Neural progenitor cell (in vitro differentiated cells): ENCODE measurements around the gene PLPP6. TPM values are rescaled to one million over a fixed set of nuclear protein-coding genes. Genes with fewer than 3 reads are reported as not detected.

Experiments used
- DNase-seq: peaks from one replicate; pipeline ENCODE4 v3.0.0-alpha.2; 2016; ENCODE audit warnings: low spot score
- H2AFZ ChIP-seq: fragments of 200-600 bp; sonication (generic); replicated peaks from 2 replicates; pipeline ENCODE4 v1.6.1; 2016; ENCODE audit warnings: antibody characterized with exemption
- H3F3A ChIP-seq: fragments of 200-600 bp; sonication (generic); 2 replicates; pipeline ENCODE4 v1.6.1; 2016; ENCODE audit warnings: antibody characterized with exemption, low read depth
- H3K27ac ChIP-seq: fragments of 200-600 bp; sonication (generic); 2 replicates; pipeline ENCODE4 v1.5.1; 2016; ENCODE audit warnings: mild to moderate bottlenecking
- H3K27me3 ChIP-seq: fragments of 200-600 bp; sonication (generic); 2 replicates; pipeline ENCODE4 v1.6.1; 2016; ENCODE audit warnings: mild to moderate bottlenecking, moderate library complexity
- H3K36me3 ChIP-seq: fragments of 200-600 bp; sonication (generic); 2 replicates; pipeline ENCODE4 v1.5.1; 2016
- H3K4me1 ChIP-seq: fragments of 200-600 bp; sonication (generic); 2 replicates; pipeline ENCODE4 v1.6.1; 2016; ENCODE audit warnings: mixed run types
- H3K4me2 ChIP-seq: fragments of 200-600 bp; sonication (generic); 2 replicates; pipeline ENCODE4 v1.6.1; 2016
- H3K4me3 ChIP-seq: fragments of 200-600 bp; sonication (generic); 2 replicates; pipeline ENCODE4 v1.5.1; 2016
- H3K79me2 ChIP-seq: fragments of 200-600 bp; sonication (generic); 2 replicates; pipeline ENCODE4 v1.6.1; 2016; ENCODE audit warnings: low read depth
- H3K9ac ChIP-seq: fragments of 200-600 bp; sonication (generic); 2 replicates; pipeline ENCODE4 v1.6.1; 2016
- H3K9me3 ChIP-seq: fragments of 200-600 bp; sonication (generic); 2 replicates; pipeline ENCODE4 v1.5.1; 2016; ENCODE audit warnings: low read depth
- H4K20me1 ChIP-seq: fragments of 200-600 bp; sonication (generic); 2 replicates; pipeline ENCODE4 v1.6.1; 2016; ENCODE audit warnings: low read depth
- H3K27ac Mint-ChIP-seq: 3 replicates; pipeline ENCODE4 v1.8.0; 2021; ENCODE audit warnings: mixed read lengths
- H3K27me3 Mint-ChIP-seq: 2 replicates; pipeline ENCODE4 v1.8.0; 2022; ENCODE audit warnings: low read depth, mild to moderate bottlenecking, inconsistent platforms, moderate library complexity, mixed read lengths; ENCODE audit not compliant: insufficient read depth
- H3K36me3 Mint-ChIP-seq: 3 replicates; pipeline ENCODE4 v1.8.0; 2021; ENCODE audit warnings: mixed read lengths
- H3K4me1 Mint-ChIP-seq: 3 replicates; pipeline ENCODE4 v1.8.0; 2021; ENCODE audit warnings: mixed read lengths
- H3K4me3 Mint-ChIP-seq: 3 replicates; pipeline ENCODE4 v1.8.0; 2021; ENCODE audit warnings: mild to moderate bottlenecking, moderate library complexity, mixed read lengths
- H3K9me3 Mint-ChIP-seq: 3 replicates; pipeline ENCODE4 v1.8.0; 2020; ENCODE audit warnings: mixed read lengths
- CTCF ChIP-seq: fragments of 200-600 bp; sonication (generic); IDR thresholded peaks from 2 replicates; pipeline ENCODE4 v1.5.1; 2017; ENCODE audit warnings: antibody characterized with exemption, mild to moderate bottlenecking
- EZH2 ChIP-seq: fragments of 200-600 bp; sonication (generic); IDR thresholded peaks from 2 replicates; pipeline ENCODE4 v1.6.1; 2017; ENCODE audit warnings: antibody characterized with exemption, mild to moderate bottlenecking, moderate library complexity
- EZH2phosphoT487 ChIP-seq: fragments of 200-600 bp; sonication (generic); IDR thresholded peaks from 2 replicates; pipeline ENCODE4 v1.6.1; 2017; ENCODE audit warnings: antibody characterized with exemption
- total RNA-seq: library from RNA; depleted of rRNA; stranded (reverse); fragments of >200 nt; gene quantifications from 2 replicates; pipeline ENCODE4 v1.2.3, GENCODE V29; 2015; ENCODE audit warnings: low replicate concordance

Gene PLPP6
- total RNA-seq, 1 donor from 2014 or later, result 11.1 TPM

- Histone ChIP-seq H3F3A (peaks cover 19% of the 10 kb centered on the region), H3K27me3 (no peaks in the 10 kb centered on the region), H3K36me3 (no peaks in the 10 kb centered on the region), H3K4me1 (peaks cover 7% of the 10 kb centered on the region), H3K4me3 (peak overlapping the region; percentile 80), H3K79me2 (peaks cover 42% of the 10 kb centered on the region), H3K4me2 (peak overlapping the region; percentile 94), H3K9ac (peak overlapping the region; percentile 58), H3K27ac (no peak overlapping the region), H4K20me1 (peaks cover 7% of the 10 kb centered on the region), H3K9me3 (no peaks in the 10 kb centered on the region), H2AFZ (no peak overlapping the region)
- Mint-ChIP-seq H3K27me3 (no peaks in the 10 kb centered on the region), H3K4me3 (no peak overlapping the region), H3K9me3 (no peaks in the 10 kb centered on the region), H3K27ac (no peak overlapping the region), H3K36me3 (peaks cover 7% of the 10 kb centered on the region), H3K4me1 (no peaks in the 10 kb centered on the region)
- no peak for DNase-seq
- TF ChIP-seq EZH2 (no peak), EZH2phosphoT487 (no peak), CTCF (no peak)
These were observed 18.7 kb downstream of the PLPP6 start for GRCh38 chr9:4680750-4681149.

- DNase-seq, result no peak
- Histone ChIP-seq H3F3A (peaks cover 8% of the 10 kb centered on the region), H3K4me1 (peaks cover 7% of the 10 kb centered on the region), H3K27ac (no peak overlapping the region), H4K20me1 (peaks cover 7% of the 10 kb centered on the region), H2AFZ (no peak overlapping the region), H3K27me3 (no peaks in the 10 kb centered on the region), H3K4me3 (no peak overlapping the region), H3K36me3 (no peaks in the 10 kb centered on the region), H3K79me2 (peaks cover 42% of the 10 kb centered on the region), H3K9ac (no peak overlapping the region), H3K4me2 (no peak overlapping the region), H3K9me3 (no peaks in the 10 kb centered on the region)
- TF ChIP-seq EZH2phosphoT487 (no peak), EZH2 (no peak), CTCF (no peak)
- H3K4me3 Mint-ChIP-seq, result no peak overlapping the region
- H3K27ac Mint-ChIP-seq, result no peak overlapping the region
- H3K27me3 Mint-ChIP-seq, result no peaks in the 10 kb centered on the region
- no peaks in the 10 kb centered on the region for H3K9me3 Mint-ChIP-seq
- H3K36me3 Mint-ChIP-seq, result peaks cover 11% of the 10 kb centered on the region
- no peaks in the 10 kb centered on the region for H3K4me1 Mint-ChIP-seq
These were observed 22.7 kb downstream of the PLPP6 start for GRCh38 chr9:4684820-4685219.

GRCh38 chr9:4686112-4686511 is 24.0 kb downstream of the PLPP6 start:
- TF ChIP-seq EZH2 (no peak), CTCF (no peak), EZH2phosphoT487 (no peak)
- Histone ChIP-seq H3K9ac (no peak overlapping the region), H3K27me3 (no peaks in the 10 kb centered on the region), H2AFZ (no peak overlapping the region), H3F3A (peaks cover 3% of the 10 kb centered on the region), H3K27ac (no peak overlapping the region), H3K4me1 (no peaks in the 10 kb centered on the region), H3K4me2 (no peak overlapping the region), H3K9me3 (no peaks in the 10 kb centered on the region), H3K4me3 (no peak overlapping the region), H4K20me1 (peaks cover 7% of the 10 kb centered on the region), H3K79me2 (peaks cover 31% of the 10 kb centered on the region), H3K36me3 (no peaks in the 10 kb centered on the region)
- Mint-ChIP-seq H3K27ac (no peak overlapping the region), H3K9me3 (no peaks in the 10 kb centered on the region), H3K27me3 (no peaks in the 10 kb centered on the region), H3K4me1 (no peaks in the 10 kb centered on the region), H3K36me3 (peaks cover 11% of the 10 kb centered on the region), H3K4me3 (no peak overlapping the region)
- no peak for DNase-seq

- Histone ChIP-seq H3K27me3 (no peaks in the 10 kb centered on the region), H3K36me3 (no peaks in the 10 kb centered on the region), H3F3A (peaks cover 3% of the 10 kb centered on the region), H3K9me3 (no peaks in the 10 kb centered on the region), H3K9ac (no peak overlapping the region), H3K27ac (no peak overlapping the region), H3K4me2 (no peak overlapping the region), H2AFZ (no peak overlapping the region), H3K4me1 (no peaks in the 10 kb centered on the region), H3K79me2 (peaks cover 28% of the 10 kb centered on the region), H4K20me1 (peaks cover 7% of the 10 kb centered on the region), H3K4me3 (no peak overlapping the region)
- Mint-ChIP-seq H3K27ac (no peak overlapping the region), H3K27me3 (no peaks in the 10 kb centered on the region), H3K4me3 (no peak overlapping the region), H3K9me3 (no peaks in the 10 kb centered on the region), H3K4me1 (no peaks in the 10 kb centered on the region), H3K36me3 (peaks cover 15% of the 10 kb centered on the region)
- no peak for DNase-seq
- TF ChIP-seq CTCF (no peak), EZH2 (no peak), EZH2phosphoT487 (no peak)
These were observed 24.5 kb downstream of the PLPP6 start for GRCh38 chr9:4686584-4686983.
